ENCODE measurements around the gene EIF3B.
"Not testable (repeated sequence)": the region's sequence is repeated elsewhere in the genome, so short reads cannot be mapped to it uniquely, and the experiment has no call there.

EIF3B gene

GRCh38 chr7:2326951-2327350 lies 27.7 kb upstream of the EIF3B start:
- DNase-seq (ENCODE audit: low spot score) = no peak
- TF ChIP-seq CTCF (IDR thresholded peaks at IDR 0.05; ENCODE audit: extremely low read depth, missing control alignments) = no peak

DNA sequence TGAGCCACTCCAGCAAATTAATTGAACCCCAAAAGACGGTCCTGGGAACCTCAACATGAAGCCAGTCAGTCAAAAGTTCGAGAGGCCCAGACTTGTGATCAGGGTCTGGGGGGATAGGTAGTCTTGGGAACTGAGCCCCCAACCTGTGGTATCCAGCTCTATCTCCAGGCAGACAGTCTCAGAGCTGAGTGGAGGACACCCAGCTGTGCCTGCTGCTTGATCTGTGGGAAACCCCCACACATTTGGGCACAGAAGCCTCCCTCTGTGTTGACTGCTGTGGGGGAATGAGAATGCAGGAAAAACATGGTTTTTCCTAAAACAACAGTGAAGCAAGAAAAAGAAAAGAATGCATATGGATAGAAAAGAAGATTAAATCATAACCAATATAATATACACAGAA lies 24.1 kb upstream of the EIF3B start:
- no peak for DNase-seq (ENCODE audit: low spot score)
- TF ChIP-seq CTCF (IDR thresholded peaks at IDR 0.05; ENCODE audit: extremely low read depth, missing control alignments) = no peak

DNA sequence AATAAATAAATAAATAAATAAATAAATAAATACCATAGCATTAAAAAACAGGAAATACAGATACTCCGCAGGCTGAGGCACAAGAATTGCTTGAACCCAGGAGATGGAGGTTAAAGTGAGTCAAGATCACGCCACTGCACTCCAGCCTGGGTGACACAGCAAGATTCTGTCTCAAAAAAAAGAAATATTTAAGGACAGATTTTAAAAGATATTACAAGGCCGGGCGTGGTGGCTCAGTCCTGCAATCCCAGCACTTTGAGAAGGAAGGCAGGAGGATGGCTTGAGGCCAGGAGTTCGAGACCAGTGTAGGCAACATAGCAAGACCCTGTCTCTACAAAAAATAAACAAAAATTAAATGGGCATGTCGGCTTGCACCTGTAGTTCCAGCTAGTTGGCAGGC lies 22.9 kb upstream of the EIF3B start:
- no peak for TF ChIP-seq CTCF (IDR thresholded peaks at IDR 0.05; ENCODE audit: extremely low read depth, missing control alignments)
- DNase-seq (ENCODE audit: low spot score) = no peak

DNA sequence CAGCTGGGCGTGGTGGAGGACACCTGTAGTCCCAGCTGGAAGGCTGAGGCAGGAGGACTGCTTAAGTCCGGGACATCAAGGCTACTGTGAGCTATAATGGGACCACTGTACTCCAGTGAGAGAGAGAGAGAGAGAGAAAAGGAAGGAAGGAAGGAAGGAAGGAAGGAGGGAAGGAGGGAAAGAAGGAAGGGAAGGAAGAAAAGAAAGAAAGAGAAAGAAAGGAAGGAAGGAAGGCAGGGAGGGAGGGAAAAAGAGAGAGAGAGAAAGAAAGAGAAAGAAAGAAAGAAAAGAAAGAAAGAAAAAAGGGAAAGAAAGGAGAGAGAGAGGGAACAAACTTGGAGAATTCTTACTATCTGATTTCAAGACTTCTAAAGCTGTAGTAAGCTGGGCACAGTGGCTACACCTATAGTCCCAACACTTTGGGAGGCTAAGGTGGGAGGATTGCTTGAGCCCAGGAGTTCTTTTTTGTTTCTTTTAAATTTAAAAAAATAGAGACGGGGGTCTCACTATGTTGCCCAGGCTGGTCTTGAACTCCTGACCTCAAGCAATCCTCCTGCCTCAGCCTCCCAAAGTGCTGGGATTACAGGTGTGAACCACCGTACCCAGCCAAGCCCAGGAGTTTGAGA lies 21.9 kb upstream of the EIF3B start:
- not testable (repeated sequence) for DNase-seq (ENCODE audit: low spot score)

- DNase-seq (ENCODE audit: low spot score) = no peak
- TF ChIP-seq CTCF (IDR thresholded peaks at IDR 0.05; ENCODE audit: extremely low read depth, missing control alignments) = no peak
These were observed 17.9 kb upstream of the EIF3B start for GRCh38 chr7:2336626-2337299.

GRCh38 chr7:2347351-2348063 lies 7.1 kb upstream of the EIF3B start:
- DNase-seq (ENCODE audit: low spot score) = not testable (repeated sequence)

- no peak for DNase-seq (ENCODE audit: low spot score)
- TF ChIP-seq CTCF (IDR thresholded peaks at IDR 0.05; ENCODE audit: extremely low read depth, missing control alignments) = no peak
These were observed 4.6 kb upstream of the EIF3B start for GRCh38 chr7:2350055-2350454.

GRCh38 chr7:2350861-2351260 lies 3.8 kb upstream of the EIF3B start:
- TF ChIP-seq CTCF (IDR thresholded peaks at IDR 0.05; ENCODE audit: extremely low read depth, missing control alignments) = no peak
- DNase-seq (ENCODE audit: low spot score) = no peak

Measured in GM20000 (cell line).